Limb (tissue), 2 donors: Measurements from ENCODE around the gene THSD4.

Experiments
- DNase-seq, 2 donors: peaks; one replicate each; pipeline ENCODE4 v3.0.0-alpha.2; 2016; ENCODE audit errors: extremely low spot score in 2 of 2

THSD4 gene

GRCh38 chr15:71571641-71572040 lies 456.4 kb downstream of the THSD4 start:
- no peak for DNase-seq

GRCh38 chr15:71572452-71573053 lies 457.3 kb downstream of the THSD4 start:
- DNase-seq: no peak

- DNase-seq: no peak
These were observed 458.3 kb downstream of the THSD4 start for GRCh38 chr15:71573599-71573998.

- no peak for DNase-seq
These were observed 460.3 kb downstream of the THSD4 start for GRCh38 chr15:71575474-71576045.

- DNase-seq: no peak
These were observed 461.8 kb downstream of the THSD4 start for GRCh38 chr15:71577071-71577470.

- DNase-seq: no peak
These were observed 466.2 kb downstream of the THSD4 start for GRCh38 chr15:71581398-71581930.

- no peak for DNase-seq
These were observed 469.9 kb downstream of the THSD4 start for GRCh38 chr15:71585159-71585558.

- DNase-seq: no peak
These were observed 471.2 kb downstream of the THSD4 start for GRCh38 chr15:71586463-71586862.

- DNase-seq: no peak
These were observed 473.5 kb downstream of the THSD4 start for GRCh38 chr15:71588746-71589145.

GRCh38 chr15:71591057-71591456 lies 475.8 kb downstream of the THSD4 start:
- no peak for DNase-seq

GRCh38 chr15:71592203-71592602 lies 476.9 kb downstream of the THSD4 start:
- no peak for DNase-seq

GRCh38 chr15:71595846-71596553 lies 480.7 kb downstream of the THSD4 start:
- no peak for DNase-seq

GRCh38 chr15:71596672-71597071 lies 481.4 kb downstream of the THSD4 start:
- DNase-seq: no peak

GRCh38 chr15:71597126-71597525 lies 481.9 kb downstream of the THSD4 start:
- DNase-seq: no peak

GRCh38 chr15:71597637-71598036 lies 482.4 kb downstream of the THSD4 start:
- no peak for DNase-seq

GRCh38 chr15:71598741-71599140 lies 483.5 kb downstream of the THSD4 start:
- DNase-seq: no peak

- peak in 1 of 2 donors; percentile 64 for DNase-seq
These were observed 484.3 kb downstream of the THSD4 start for GRCh38 chr15:71599418-71600151.

GRCh38 chr15:71600237-71600636 lies 485.0 kb downstream of the THSD4 start:
- no peak for DNase-seq

GRCh38 chr15:71601038-71601834 lies 486.0 kb downstream of the THSD4 start:
- DNase-seq: no peak

GRCh38 chr15:71603379-71603778 lies 488.1 kb downstream of the THSD4 start:
- no peak for DNase-seq

- no peak for DNase-seq
These were observed 492.1 kb downstream of the THSD4 start for GRCh38 chr15:71607383-71607782.
